DND-41 (cell line): Measurements from ENCODE around the gene ERC2.

Experiments used
- ATAC-seq: fragments of 200-7000 bp; cut with Tn5 transposase; 3 replicates; pipeline ENCODE4 v1.9.1; 2021; ENCODE audit warnings: low read depth; ENCODE audit not compliant: insufficient read depth
- DNase-seq: peaks from one replicate; pipeline ENCODE4 v3.0.0-alpha.2; 2020
- H2AFZ ChIP-seq: 2 replicates; pipeline ENCODE4 v1.6.0; 2012; ENCODE audit warnings: low read depth, low read length
- H3K27ac ChIP-seq: 2 replicates; pipeline ENCODE4 v1.5.1; 2012; ENCODE audit warnings: low read length, inconsistent platforms
- H3K27me3 ChIP-seq: fragments of 200-600 bp; sonication (generic); 2 replicates; pipeline ENCODE4 v1.6.0; 2012; ENCODE audit warnings: low read length, mild to moderate bottlenecking, inconsistent platforms; ENCODE audit not compliant: insufficient read depth, poor library complexity
- H3K36me3 ChIP-seq: 2 replicates; pipeline ENCODE4 v1.5.1; 2012; ENCODE audit warnings: low read length, inconsistent platforms; ENCODE audit not compliant: insufficient read depth
- H3K4me1 ChIP-seq: 2 replicates; pipeline ENCODE4 v1.5.1; 2012; ENCODE audit warnings: mild to moderate bottlenecking, low read length; ENCODE audit not compliant: insufficient read depth
- H3K4me2 ChIP-seq: 2 replicates; pipeline ENCODE4 v1.6.0; 2012; ENCODE audit warnings: mild to moderate bottlenecking, moderate library complexity, low read length, inconsistent platforms; ENCODE audit not compliant: insufficient read depth
- H3K4me3 ChIP-seq, 2 experiments: fragments of 200-600 bp in 1 of 2; shearing (Covaris generic) in 1 of 2; 2 replicates each; pipeline ENCODE4 v1.5.1; 2012 to 2016; ENCODE audit warnings: inconsistent platforms in 2 of 2, low read length in 2 of 2, mild to moderate bottlenecking in 2 of 2, low read depth in 1 of 2, moderate library complexity in 1 of 2
- H3K79me2 ChIP-seq: 2 replicates; pipeline ENCODE4 v1.6.0; 2012; ENCODE audit warnings: low read length, inconsistent platforms; ENCODE audit not compliant: insufficient read depth
- H3K9ac ChIP-seq: 2 replicates; pipeline ENCODE4 v1.6.0; 2012; ENCODE audit warnings: low read depth, mild to moderate bottlenecking, inconsistent platforms, low read length, moderate library complexity
- H3K9me3 ChIP-seq: 2 replicates; pipeline ENCODE4 v1.5.1; 2012; ENCODE audit warnings: low read length, moderate library complexity, mild to moderate bottlenecking, inconsistent platforms; ENCODE audit not compliant: insufficient read depth, severe bottlenecking
- H4K20me1 ChIP-seq: 2 replicates; pipeline ENCODE4 v1.6.0; 2012; ENCODE audit warnings: low read length; ENCODE audit not compliant: insufficient read depth
- EZH2 ChIP-seq: IDR thresholded peaks from 3 replicates; pipeline ENCODE4 v1.6.1; 2012; ENCODE audit warnings: borderline replicate concordance, low read depth, mild to moderate bottlenecking, moderate library complexity, low read length, inconsistent platforms; ENCODE audit not compliant: severe bottlenecking
- TF ChIP-seq, protein P1 (sequence below): IDR thresholded peaks from 2 replicates; pipeline ENCODE4 v1.5.1; 2012; ENCODE audit warnings: borderline replicate concordance, low read length, moderate library complexity, mild to moderate bottlenecking; ENCODE audit not compliant: poor library complexity, severe bottlenecking; ENCODE audit errors: extremely low read depth

ERC2 gene

DNA sequence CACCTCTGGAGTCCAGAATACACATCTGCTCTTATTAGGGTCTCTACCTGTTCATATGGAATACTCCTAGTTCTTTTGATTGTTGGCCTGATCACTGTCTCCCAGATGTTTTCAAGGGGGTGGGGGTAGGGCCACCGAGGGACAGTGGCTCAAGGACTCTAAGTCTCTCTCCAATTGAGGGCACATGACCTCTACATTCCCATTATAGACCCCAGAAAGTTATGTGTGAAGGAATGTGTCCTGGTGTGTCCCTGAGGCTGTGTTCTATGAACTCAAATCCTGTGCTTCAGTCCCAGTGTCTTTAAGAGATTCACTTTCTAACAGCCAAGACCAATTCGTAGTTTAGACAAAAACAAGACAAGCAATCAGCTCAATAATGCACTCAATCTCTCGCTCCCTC is 357.4 kb downstream of the ERC2 start:
- Histone ChIP-seq H3K36me3 (no peaks in the 10 kb centered on the region), H3K4me1 (no peaks in the 10 kb centered on the region), H3K79me2 (no peaks in the 10 kb centered on the region), H3K27ac (no peak overlapping the region), H3K4me2 (no peak overlapping the region), H2AFZ (no peak overlapping the region), H4K20me1 (no peaks in the 10 kb centered on the region), H3K4me3 (no peak overlapping the region), H3K9me3 (no peaks in the 10 kb centered on the region), H3K27me3 (peaks cover 13% of the 10 kb centered on the region), H3K9ac (no peak overlapping the region)
- ATAC-seq (no peak), DNase-seq (no peak)
- TF ChIP-seq EZH2 = no peak
- TF ChIP-seq, protein P1, sequence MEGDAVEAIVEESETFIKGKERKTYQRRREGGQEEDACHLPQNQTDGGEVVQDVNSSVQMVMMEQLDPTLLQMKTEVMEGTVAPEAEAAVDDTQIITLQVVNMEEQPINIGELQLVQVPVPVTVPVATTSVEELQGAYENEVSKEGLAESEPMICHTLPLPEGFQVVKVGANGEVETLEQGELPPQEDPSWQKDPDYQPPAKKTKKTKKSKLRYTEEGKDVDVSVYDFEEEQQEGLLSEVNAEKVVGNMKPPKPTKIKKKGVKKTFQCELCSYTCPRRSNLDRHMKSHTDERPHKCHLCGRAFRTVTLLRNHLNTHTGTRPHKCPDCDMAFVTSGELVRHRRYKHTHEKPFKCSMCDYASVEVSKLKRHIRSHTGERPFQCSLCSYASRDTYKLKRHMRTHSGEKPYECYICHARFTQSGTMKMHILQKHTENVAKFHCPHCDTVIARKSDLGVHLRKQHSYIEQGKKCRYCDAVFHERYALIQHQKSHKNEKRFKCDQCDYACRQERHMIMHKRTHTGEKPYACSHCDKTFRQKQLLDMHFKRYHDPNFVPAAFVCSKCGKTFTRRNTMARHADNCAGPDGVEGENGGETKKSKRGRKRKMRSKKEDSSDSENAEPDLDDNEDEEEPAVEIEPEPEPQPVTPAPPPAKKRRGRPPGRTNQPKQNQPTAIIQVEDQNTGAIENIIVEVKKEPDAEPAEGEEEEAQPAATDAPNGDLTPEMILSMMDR = no peak

DNA sequence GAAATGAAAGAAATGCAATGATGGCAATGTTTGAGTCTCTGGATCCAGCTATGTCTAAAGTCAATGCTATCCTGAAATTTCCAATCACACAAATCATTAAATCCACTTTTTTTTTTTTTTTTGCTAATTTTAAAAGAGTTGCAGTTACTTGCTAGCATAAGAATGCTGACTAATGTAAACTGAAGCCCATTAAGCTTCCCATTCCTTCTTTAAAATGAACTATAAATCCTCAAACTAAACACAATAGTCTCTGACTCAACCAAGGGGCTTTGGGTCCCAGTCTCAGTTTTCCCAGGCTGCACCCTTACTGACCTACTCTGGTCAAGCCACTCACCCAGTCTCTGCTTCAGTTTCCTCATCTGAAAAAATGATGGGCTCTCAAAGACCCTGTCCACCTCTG is 361.1 kb downstream of the ERC2 start:
- Histone ChIP-seq H3K9ac (no peak overlapping the region), H3K4me2 (no peak overlapping the region), H3K27ac (no peak overlapping the region), H3K9me3 (no peaks in the 10 kb centered on the region), H3K79me2 (no peaks in the 10 kb centered on the region), H3K36me3 (no peaks in the 10 kb centered on the region), H4K20me1 (no peaks in the 10 kb centered on the region), H3K4me1 (no peaks in the 10 kb centered on the region), H2AFZ (no peak overlapping the region), H3K4me3 (no peak overlapping the region), H3K27me3 (peaks cover 8% of the 10 kb centered on the region)
- TF ChIP-seq, protein P1 = no peak
- TF ChIP-seq EZH2 = no peak
- no peak for DNase-seq
- no peak for ATAC-seq

DNA sequence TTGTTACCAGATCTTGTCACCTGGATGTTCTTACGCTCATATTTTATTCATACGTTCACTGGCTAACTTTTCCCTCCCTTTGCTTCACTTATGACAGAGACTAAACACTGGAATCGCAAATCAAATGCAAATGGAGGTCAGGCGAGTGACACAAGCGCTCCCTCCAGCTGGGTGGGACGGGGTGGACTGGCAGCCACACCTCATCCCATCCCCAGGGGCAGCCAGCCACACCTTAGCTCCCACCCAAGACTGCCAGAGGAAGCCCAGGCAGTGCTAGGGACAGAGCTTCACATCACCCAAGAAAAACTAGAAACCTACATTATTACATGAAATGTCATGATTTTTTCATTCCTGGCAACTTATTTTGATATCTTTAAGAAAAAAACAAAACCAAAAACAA is 366.2 kb downstream of the ERC2 start:
- H3K4me3 ChIP-seq = no peak overlapping the region
- ATAC-seq = no peak
- H4K20me1 ChIP-seq = no peaks in the 10 kb centered on the region
- H3K79me2 ChIP-seq = no peaks in the 10 kb centered on the region
- peaks cover 20% of the 10 kb centered on the region for H3K27me3 ChIP-seq
- no peaks in the 10 kb centered on the region for H3K9me3 ChIP-seq
- no peaks in the 10 kb centered on the region for H3K36me3 ChIP-seq
- no peak overlapping the region for H3K4me2 ChIP-seq
- H2AFZ ChIP-seq = no peak overlapping the region
- H3K27ac ChIP-seq = no peak overlapping the region
- H3K9ac ChIP-seq = no peak overlapping the region
- no peaks in the 10 kb centered on the region for H3K4me1 ChIP-seq
- no peak for TF ChIP-seq EZH2
- TF ChIP-seq, protein P1 = no peak
- no peak for DNase-seq

DNA sequence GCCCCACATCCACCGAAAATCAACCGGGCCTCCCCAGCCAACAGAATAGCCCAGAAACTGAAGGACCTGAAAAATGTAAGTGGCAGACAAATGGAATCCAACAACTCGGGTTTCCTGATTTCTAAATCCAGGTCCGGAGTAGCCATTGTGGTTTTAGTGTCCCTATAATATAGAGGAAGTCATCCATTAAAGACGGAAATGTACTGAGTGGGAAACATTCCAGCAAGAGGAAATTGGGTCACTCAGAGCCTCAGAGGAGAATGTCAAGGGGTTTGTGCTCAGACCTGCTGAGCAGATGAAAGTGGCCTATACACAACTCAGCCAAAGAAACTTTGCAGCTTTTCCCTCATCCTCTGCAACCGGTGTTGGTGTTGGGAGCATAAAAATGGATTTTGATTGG is 366.7 kb downstream of the ERC2 start:
- no peak for TF ChIP-seq EZH2
- TF ChIP-seq, protein P1 = no peak
- H3K4me1 ChIP-seq = no peaks in the 10 kb centered on the region
- H3K9me3 ChIP-seq = no peaks in the 10 kb centered on the region
- no peak overlapping the region for H3K4me3 ChIP-seq
- no peaks in the 10 kb centered on the region for H4K20me1 ChIP-seq
- no peak for DNase-seq
- no peak overlapping the region for H3K27ac ChIP-seq
- H3K4me2 ChIP-seq = no peak overlapping the region
- no peak overlapping the region for H2AFZ ChIP-seq
- H3K9ac ChIP-seq = no peak overlapping the region
- ATAC-seq = no peak
- H3K79me2 ChIP-seq = no peaks in the 10 kb centered on the region
- H3K36me3 ChIP-seq = no peaks in the 10 kb centered on the region
- H3K27me3 ChIP-seq = peaks cover 20% of the 10 kb centered on the region
